ENCODE data around the gene CLDN22. TPM values are rescaled to one million over a fixed set of nuclear protein-coding genes. Genes with fewer than 3 reads are reported as not detected.
"Not testable (repeated sequence)": the region's sequence is repeated elsewhere in the genome, so short reads cannot be mapped to it uniquely, and the experiment has no call there.

CLDN22 gene
- total RNA-seq, 1 donor from 2014 or later: not detected

DNA sequence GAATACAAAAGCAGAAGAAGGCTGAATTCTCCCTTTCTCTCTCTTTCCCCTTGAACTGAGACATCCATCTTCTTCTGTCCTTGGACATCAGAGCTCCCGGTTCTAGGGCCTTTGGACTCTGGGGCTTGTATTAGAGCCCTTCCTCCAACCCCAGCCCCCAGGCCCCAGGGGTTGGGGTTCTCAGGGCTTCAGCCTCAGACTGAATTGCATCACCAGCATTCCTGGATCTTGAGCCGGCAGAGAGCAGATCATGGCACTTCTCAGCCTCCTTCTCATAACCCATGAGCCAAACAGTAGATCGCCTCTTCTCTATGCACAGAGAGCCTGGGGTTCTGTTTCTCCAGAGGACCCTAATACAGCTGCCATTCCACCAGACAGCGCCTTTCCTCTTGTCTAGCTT lies 27.5 kb upstream of the CLDN22 start:
- ATAC-seq: no peak
- no peak for DNase-seq (ENCODE audit: low spot score)

DNA sequence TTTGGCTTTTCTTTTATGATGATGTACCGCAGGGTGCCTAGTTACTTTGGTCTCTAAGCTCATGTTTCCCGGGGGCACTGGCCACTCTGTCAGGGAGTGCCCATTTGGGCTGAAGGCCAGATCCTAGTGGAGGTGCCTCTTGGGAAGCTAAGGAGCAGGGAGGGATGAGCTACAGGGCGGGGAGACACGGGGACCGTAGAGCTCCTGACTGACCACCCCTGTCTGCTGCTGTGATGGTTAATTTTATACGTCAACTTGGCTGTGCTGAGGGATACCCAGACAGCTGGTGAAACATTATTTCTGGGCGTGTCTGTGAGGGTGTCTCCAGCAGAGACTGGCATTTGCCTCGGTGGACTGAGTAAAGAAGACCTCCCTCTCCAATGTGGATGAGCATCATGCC lies 27.1 kb upstream of the CLDN22 start:
- DNase-seq (ENCODE audit: low spot score) (no peak), ATAC-seq (no peak)

DNA sequence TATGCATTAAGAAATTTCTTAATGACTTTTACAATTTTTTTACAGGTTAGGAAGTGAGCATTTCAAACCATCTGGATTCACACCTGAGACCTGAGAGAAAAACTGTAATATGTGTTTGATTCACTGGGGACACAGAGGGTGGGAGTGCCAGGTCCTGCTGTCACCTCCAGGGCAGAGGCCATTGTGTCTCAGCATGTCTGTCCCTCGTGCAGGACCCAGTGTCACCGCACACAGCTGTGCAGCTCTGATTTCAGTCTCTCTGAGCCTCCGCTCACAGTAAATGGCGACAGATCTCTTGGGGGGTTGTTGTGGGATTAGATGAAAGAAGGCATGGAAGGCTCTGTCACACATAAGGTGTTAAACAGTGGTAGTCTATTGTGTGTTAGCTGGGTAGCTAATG lies 25.2 kb upstream of the CLDN22 start:
- ATAC-seq: no peak

DNA sequence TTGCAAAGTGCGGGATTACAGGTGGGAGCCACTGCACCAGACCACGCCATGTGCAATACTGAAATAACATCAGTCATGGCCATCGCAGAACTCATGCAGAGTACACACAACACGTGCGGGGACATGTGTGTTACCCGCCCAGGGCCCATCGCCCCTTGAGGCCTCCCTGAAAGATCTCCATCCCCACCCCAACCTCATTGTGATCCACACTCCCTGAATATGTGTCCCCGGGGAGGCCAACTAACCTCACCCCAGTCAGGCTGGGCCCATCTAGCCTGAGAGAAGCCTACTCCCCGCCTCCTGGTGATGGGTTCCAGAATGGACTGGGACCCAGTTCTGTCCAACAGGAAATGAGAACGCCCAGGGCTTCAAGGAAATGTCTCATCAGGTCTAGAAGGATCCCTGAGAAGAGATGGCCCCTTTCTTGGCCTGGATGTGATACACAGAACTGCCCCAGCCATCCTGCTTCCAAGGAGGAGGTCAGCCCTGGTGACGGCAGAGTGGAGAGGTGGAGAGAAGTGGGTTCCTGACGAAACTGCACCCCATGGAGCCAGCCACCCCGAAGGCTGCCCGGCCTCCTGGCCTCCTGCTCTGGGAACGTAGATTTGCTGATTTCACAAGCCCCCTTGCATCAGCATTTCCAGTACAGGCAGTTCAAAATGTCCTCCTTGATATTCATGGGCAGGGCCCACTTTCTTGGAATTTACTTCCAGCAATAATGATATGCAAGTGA lies 24.6 kb upstream of the CLDN22 start:
- peak; percentile 35 for DNase-seq (ENCODE audit: low spot score)
- no peak for ATAC-seq

More for the DNA sequence above, 25.2 kb upstream of the CLDN22 start:
- DNase-seq (ENCODE audit: low spot score): peak; percentile 11

DNA sequence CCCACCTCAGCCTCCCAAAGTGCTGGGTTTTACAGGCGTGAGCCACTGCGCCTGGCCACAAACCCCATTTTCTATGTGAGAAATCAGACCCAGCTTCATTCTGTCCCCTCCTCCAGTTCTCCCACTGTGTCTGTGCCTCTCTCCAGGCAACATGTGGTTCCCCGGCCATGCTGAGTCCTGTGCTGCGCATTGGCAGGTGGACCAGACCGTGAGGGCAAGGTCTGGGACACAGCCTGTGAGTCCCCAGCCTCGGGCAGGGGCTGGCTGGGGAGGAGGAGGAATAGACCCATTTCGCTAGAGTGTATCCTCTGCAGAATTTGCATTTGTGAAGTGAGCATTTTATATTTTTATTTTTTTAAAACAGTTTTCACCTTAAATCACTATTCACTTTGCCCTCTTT lies 23.7 kb upstream of the CLDN22 start:
- DNase-seq (ENCODE audit: low spot score) (peak; percentile 10), ATAC-seq (no peak)

DNA sequence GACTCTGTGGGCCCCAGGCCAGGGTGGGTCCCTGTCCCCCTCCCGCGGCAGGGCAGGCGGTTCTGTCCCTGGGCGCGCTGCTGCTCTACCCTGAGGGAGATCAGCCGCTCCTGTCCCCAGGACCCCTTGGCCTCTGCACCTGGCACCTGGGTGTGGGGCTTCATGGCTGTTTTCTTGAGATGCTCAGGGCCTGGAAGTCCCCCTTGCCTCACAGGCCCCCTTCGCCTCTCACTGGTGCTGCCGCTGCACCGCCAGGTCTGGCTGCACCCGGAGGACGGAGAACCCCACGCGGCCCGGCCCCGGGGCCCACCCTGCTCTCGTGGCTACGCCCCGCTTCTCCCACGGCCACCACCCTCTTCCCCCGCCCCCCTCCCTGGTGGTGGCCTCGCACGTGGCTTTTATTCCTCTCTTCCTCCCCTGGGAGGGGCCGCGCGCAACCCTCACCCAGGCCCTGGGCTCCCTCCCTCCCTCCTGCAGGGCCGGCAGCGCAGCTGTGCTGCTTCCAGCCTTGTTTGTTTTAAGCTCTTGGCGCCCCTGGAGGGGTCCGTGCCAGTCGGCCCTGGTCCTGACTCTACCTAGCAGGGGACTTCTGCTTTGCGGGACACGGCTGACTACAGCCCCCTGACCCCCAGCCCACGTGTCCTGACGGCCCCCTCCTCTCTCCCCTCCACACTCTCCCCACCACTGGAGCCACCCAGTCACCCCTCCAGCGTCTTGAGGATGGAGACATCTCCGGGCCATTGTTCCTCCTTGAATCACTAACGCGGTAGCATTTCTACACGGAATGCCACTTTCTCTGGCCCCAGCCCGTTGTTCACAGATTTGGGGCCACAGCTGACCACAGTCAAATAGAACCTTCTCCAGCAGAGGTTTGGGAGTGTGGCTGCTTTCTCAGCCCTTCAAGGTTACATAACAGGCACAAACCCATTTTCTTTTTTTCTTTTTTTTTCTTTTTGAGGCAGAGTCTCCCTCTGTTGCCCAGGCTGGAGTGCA lies 22.8 kb upstream of the CLDN22 start:
- peak; percentile 35 for DNase-seq (ENCODE audit: low spot score)
- ATAC-seq: no peak

DNA sequence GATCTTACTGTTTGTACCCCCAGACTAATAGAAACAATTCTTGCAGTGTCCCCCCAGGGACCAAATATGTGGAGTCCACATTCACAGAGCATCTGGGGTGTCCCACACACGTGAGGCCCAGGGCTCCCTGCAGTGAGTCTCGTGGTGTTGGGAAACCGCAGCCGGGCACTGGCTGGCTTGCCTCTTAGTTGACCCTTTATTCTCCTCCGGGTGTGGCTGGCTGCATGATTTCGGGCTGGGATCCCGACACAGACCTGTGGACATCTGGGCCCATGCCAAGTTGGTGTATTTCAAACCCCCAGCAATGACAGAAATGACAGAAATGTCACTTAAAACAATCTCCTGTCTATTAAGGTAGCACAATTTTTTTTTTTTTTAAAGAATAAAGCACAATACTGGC lies 17.8 kb upstream of the CLDN22 start:
- DNase-seq (ENCODE audit: low spot score) (peak; percentile 33), ATAC-seq (no peak)

DNA sequence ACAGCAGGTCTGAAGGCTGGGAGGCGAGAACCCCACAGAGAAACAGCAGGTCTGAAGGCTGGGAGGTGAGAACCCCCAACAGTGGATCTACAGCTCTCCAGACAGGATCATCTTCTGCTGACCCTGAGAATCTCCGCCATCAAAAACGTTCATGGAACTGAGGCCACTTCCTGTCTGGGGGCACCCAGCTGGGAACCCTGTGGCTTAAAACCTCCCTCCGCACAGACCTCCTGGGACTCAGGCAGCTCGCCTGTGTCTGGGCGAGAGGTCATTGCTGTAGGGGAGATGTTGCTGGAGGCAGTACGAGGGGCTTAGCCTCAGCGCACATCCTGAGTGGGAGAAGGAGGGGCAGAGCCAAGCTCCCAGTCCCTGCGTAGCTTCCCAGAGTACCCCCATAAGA lies 17.3 kb upstream of the CLDN22 start:
- peak; percentile 16 for DNase-seq (ENCODE audit: low spot score)
- no peak for ATAC-seq

DNA sequence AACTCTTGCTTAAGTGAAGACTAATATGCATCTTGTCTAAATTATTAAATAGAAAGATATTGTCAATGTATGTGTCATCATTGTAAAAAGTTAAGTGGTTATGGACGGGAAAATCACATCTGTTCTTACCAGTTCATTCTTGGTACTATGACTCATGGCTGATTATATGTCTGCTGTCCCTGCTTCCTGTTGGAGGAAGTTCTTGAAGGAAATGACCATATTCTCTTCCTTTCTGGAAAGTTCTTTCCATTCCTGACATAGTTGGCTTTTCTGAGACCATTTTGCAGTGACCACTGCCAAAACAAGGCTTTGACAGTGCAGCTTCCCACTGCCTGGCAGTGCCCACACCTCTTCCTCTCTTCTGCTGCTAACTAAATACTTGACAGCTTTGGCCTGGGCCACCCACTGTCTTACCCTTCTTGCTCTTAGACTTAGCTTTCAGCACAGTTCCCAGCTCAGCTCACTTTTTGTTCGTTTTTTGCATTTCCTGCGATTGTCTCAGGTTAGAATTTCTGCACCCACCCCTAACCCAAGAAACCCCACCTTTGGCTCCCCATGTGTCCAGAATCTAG lies 15.4 kb upstream of the CLDN22 start:
- ATAC-seq: no peak

DNA sequence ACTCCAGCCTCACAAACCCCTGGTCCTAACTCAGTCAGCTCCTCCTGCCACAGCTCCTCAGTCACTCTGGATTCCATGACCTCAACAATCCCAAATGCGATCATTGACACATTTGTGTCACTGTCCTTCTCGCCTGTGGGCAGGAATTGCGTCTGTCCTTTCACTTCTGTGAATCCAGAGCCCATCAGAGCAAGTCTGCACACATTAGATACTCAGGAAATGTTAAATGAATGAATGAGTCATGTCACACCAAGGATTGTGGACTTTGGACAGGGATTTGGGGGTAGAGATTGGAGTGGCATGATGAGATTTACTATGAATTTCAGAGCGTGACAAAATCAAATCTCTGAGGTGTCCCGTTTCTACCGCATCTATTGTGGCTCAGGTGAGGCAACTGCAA lies 13.9 kb upstream of the CLDN22 start:
- ATAC-seq (no peak), DNase-seq (ENCODE audit: low spot score) (no peak)

More for the DNA sequence above, 15.4 kb upstream of the CLDN22 start:
- DNase-seq (ENCODE audit: low spot score): peak; percentile 11

DNA sequence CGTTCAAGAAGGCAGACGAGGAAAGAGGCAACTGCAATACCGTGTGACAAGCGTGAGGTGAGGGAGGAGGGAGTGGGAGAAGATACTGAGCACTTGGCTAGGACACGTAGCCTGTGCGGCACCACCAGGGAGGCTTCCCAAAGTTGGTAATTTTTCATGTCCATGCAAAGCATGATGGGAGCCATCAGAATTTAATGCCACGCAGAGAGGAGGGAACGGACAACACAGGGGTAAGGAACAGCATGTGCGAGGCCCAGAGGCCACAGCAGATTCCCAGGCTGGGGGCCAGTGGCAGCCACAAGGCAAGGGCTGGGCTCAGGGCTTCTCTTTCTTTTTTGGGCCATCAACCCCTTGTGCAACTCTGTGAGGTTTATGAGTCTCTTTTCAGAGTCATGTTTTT lies 13.1 kb upstream of the CLDN22 start:
- no peak for ATAC-seq
- no peak for DNase-seq (ENCODE audit: low spot score)

DNA sequence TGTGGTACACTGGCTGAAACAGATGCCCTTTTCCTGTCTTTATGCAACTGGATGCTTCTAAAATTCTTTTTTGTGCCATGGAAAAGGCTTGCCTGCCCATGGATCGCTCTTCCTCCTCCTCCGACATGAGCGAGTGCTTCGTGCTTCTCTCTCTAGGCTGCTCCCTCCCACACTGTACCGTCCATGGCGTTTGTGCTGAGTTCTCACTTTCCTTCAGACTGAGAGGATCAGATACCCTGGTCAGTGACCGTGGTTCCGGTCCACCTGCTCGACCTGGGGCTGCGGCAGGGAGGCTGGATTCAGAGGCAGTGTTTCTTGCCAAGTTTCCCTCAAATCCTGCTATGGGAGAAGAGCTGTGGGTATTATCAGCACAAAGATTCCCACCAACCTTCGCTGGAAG lies 12.4 kb upstream of the CLDN22 start:
- DNase-seq (ENCODE audit: low spot score): no peak

DNA sequence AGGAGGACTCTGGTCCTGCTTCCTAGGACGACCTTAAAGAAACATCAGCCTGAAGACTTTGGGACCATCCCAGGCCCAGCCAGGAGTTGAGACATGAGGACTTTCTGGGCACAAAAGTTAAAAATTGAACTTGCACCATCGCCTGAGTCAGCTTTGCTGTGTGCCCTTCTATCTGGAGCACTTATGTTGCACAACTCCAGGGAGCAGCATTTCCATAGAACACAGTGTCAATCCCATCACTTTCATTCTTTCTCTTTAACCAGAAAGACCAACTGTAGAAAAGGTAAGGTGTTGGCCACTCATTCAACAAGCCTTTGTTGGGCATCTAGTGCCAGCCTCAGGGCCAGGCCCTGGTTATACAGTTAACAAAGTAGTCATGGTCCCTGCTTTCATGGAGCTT lies 10.8 kb upstream of the CLDN22 start:
- ATAC-seq: no peak
- DNase-seq (ENCODE audit: low spot score): no peak

More for the DNA sequence above, 12.4 kb upstream of the CLDN22 start:
- ATAC-seq: no peak

DNA sequence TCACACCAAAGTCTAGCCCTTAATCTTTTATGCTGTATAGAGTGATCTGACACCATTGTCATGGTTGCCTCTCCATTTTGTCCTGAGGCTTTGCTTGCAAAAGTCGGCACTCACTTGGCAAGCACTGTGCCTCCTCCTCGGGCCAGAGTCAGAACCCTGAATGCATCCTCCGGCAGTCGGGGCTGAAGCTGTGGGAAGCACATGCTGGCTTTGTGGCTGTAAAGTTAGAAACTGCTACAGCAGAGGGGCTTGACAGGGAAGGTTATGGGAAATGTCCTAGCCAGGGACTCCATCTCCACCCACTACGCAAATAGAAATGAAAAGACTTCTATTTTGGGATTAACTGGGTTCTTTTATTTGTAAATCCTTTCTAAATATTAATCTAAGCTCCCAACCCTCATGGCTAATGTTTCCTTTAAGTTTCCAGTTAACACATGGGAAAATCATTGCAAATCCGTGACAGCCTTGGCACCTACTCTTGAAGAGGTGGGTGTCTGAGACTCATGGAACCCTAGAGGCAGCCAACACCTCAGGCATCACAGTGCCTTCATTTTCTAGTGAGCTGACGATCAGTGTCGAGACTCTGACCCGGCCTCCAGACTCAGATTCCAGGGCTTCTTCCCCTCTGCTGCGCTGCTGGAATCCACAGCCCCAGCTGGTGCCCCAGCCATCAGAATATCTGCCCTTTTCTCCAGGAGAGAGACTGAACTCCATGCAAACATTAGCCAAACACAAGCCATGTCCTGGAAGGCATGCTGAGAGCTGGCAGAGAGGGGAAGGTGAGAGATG lies 10.1 kb upstream of the CLDN22 start:
- DNase-seq (ENCODE audit: low spot score) (no peak), ATAC-seq (no peak)

DNA sequence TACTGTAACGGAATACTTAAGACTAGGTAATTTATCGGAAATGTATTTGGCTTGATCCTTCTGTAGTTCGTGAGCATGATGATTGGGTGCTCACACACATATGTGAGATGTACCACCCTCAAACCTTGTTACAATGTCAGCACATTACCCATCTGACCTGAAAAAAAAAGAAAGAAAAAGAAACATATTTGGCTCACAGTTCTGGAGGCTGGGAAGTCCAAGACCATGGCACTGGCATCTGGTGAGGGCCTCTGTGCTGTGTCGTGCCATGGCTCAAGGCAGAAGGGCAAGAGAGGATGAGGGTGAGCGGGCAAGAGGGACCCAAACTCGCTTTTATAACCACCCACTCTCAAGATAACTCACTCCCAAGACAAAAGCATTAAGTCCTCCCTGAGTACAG lies 9.2 kb upstream of the CLDN22 start:
- ATAC-seq (no peak), DNase-seq (ENCODE audit: low spot score) (no peak)

DNA sequence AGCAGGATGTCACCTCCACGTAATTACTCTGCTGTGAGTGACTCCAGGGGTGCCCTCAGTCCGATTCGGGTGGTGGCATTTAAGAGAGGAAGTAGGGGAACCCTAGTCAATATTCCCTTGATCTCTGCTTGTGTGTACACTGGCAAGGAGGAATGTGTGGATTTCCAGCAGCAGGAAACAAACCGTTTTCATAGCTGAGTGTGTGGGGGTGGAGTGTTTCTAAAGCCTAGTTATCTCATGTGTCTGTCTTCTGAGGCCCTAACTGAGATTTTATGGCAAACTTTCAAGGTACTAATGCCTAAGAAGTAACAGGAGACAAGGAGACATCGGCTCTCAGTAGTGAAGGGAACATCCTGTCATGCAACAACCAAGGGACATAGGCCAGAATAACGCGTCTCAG lies 8.8 kb upstream of the CLDN22 start:
- no peak for ATAC-seq

DNA sequence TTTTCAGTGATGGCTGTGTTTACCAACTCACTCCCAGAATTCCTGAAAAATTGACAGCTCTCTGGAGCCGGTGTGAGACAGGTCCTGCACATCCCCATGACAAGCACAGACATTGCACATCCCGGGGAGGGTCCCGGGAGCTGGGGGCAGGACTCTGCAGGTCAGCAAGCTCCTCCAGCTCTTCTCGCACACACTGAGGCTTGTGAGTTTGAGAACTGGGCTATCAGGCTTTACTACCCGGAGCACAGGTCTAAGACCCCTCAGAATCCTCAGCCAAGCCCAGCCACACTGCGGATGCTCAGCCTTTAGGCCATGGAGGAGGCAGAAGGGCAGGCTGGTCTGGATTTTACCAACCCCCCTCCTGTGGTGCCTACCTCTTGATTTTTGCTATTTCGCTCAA lies 7.8 kb upstream of the CLDN22 start:
- DNase-seq (ENCODE audit: low spot score): no peak
- no peak for ATAC-seq

More for the DNA sequence above, 8.8 kb upstream of the CLDN22 start:
- no peak for DNase-seq (ENCODE audit: low spot score)

DNA sequence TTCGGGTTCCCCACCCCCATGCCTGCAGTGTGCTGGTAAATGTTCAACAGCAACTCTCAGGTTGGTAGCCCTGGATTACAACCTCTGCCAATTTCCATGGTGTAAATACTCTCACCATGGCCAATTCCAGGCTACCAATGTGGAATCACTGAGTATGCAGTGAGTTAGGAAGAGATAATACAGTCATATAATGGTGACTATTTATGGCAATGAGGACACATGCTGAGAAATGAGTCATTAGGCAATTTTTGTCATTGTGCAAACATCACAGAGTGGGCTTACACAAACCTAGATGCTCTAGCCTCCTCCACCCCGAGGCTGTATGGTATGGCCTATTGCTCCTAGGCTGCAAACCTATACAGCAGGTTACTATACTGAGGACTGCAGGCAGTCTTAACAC lies 6.8 kb upstream of the CLDN22 start:
- DNase-seq (ENCODE audit: low spot score) (no peak), ATAC-seq (no peak)

DNA sequence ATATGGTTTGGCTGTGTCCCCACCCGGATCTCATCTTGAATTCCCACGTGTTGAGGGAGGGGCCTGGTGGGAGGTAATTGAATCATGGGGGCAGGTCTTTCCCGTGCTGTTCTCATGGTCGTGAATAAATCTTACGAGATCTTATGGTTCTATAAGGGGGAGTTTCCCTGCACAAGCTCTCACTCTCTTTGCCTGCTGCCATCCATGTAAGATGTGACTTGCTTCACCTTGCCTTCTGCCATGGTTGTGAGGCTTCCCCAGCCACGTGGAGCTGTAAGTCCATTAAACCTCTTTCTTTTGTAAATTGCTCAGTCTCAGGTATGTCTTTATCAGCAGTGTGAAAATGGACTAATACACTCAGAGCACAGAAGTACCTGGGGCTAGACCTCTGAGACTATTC lies 6.3 kb upstream of the CLDN22 start:
- not testable (repeated sequence) for DNase-seq (ENCODE audit: low spot score); ATAC-seq

DNA sequence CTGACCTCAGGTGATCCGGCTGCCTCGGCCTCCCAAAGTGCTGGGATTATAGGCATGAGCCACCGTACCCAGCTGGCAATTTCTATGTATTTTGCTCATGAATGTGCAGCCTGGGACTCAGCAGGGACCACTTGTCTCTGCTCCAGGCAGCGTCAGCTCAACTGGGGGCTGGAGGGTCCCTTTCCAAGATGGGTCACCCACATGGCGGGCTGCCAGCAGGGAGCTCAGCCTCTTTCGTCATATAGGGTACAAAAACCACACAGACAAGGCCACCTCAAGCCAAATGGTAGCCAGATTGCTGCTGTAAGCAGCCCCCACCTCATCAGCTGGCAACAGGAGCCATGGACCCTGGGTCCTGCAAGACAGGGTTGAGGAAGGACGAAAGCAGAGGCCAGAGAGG lies 4.5 kb upstream of the CLDN22 start:
- ATAC-seq (no peak), DNase-seq (ENCODE audit: low spot score) (no peak)

DNA sequence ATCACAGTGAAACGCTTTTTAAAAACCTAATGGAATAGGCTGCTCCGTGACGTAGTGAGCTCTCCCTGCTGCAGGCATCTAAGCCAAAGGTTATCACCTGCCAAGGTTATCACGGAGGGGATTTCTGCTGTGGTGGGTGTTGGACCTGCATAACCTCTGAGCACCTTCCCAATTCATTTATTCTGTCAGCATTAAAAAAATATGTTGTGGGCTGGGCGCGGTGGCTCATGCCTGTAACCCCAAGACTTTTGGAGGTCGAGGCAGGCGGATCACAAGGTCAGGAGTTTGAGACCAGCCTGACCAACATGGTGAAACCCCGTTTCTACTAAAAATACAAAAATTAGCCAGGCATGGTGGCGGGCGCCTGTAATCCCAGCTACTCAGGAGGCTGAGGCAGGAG lies 4.0 kb upstream of the CLDN22 start:
- ATAC-seq; DNase-seq (ENCODE audit: low spot score): not testable (repeated sequence)
